ENCODE results near the gene NENF.
A peak's percentile ranks its signal among the peaks of the same experiment; 100 is the strongest.

Gene NENF

DNA sequence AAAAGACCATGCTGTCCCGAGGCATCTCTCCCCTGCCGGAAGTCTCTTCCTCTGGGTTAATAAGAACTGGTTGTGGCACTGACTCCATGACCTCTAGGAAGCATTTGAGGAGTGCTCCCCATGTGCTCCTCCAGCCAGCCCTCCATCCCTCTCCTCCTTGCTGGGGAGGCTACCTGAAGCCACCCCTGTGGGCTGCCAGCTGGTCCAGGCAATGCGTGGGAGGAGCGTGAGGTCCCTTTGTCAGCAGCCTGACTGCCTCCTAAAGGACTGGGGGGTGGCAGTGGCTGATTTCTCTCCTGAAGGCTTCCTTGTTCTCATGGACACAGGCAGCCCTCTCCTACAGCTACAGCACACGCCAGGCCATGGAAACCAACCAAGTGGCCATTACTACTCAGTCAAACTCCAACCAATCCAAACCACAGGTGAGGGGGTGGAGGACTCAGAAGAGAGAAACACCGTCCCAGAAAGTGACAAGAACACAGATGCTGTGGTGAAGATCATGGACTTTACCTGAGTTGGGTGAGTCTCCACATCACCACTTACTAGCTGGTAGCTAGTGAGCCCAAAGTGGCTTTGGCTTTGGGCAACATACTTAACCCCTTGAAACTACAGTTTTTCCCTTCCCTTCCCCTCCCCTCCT lies 35.2 kb downstream of the NENF start:
- TF ChIP-seq EGR1 (IDR thresholded peaks at IDR 0.05) (0 out of 2 replicates have a peak, but pooled peaks have one; percentile 35), TEAD4 (IDR thresholded peaks at IDR 0.05) (no peak)

- TF ChIP-seq, protein P1, sequence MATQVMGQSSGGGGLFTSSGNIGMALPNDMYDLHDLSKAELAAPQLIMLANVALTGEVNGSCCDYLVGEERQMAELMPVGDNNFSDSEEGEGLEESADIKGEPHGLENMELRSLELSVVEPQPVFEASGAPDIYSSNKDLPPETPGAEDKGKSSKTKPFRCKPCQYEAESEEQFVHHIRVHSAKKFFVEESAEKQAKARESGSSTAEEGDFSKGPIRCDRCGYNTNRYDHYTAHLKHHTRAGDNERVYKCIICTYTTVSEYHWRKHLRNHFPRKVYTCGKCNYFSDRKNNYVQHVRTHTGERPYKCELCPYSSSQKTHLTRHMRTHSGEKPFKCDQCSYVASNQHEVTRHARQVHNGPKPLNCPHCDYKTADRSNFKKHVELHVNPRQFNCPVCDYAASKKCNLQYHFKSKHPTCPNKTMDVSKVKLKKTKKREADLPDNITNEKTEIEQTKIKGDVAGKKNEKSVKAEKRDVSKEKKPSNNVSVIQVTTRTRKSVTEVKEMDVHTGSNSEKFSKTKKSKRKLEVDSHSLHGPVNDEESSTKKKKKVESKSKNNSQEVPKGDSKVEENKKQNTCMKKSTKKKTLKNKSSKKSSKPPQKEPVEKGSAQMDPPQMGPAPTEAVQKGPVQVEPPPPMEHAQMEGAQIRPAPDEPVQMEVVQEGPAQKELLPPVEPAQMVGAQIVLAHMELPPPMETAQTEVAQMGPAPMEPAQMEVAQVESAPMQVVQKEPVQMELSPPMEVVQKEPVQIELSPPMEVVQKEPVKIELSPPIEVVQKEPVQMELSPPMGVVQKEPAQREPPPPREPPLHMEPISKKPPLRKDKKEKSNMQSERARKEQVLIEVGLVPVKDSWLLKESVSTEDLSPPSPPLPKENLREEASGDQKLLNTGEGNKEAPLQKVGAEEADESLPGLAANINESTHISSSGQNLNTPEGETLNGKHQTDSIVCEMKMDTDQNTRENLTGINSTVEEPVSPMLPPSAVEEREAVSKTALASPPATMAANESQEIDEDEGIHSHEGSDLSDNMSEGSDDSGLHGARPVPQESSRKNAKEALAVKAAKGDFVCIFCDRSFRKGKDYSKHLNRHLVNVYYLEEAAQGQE (IDR thresholded peaks at IDR 0.05; ENCODE audit: low read depth) = no peak
- TF ChIP-seq EP300 (IDR thresholded peaks at IDR 0.05; ENCODE audit: borderline replicate concordance) = no peak
- no peak for TF ChIP-seq CEBPB (IDR thresholded peaks at IDR 0.05)
- TF ChIP-seq FOXM1 (IDR thresholded peaks at IDR 0.05; ENCODE audit: borderline replicate concordance, low read depth) = no peak
- TF ChIP-seq NFIC (IDR thresholded peaks at IDR 0.05) = 0 out of 2 replicates have a peak, but pooled peaks have one; percentile 26
- no peak for TF ChIP-seq TEAD4 (IDR thresholded peaks at IDR 0.05)
- no peak; the same call in 1 of the 2 replicates for TF ChIP-seq USF1 (IDR thresholded peaks at IDR 0.05)
- no peak for TF ChIP-seq ZBTB7A (IDR thresholded peaks at IDR 0.05; ENCODE audit: low read depth)
- TF ChIP-seq RAD21 (IDR thresholded peaks at IDR 0.05; ENCODE audit: low read depth) = no peak
- TF ChIP-seq MAX (IDR thresholded peaks at IDR 0.05) = peak; percentile 74
- no peak for TF ChIP-seq TAF1 (IDR thresholded peaks at IDR 0.05; ENCODE audit: low read depth)
These were observed 37.3 kb downstream of the NENF start for GRCh38 chr1:212470059-212470458.

DNA sequence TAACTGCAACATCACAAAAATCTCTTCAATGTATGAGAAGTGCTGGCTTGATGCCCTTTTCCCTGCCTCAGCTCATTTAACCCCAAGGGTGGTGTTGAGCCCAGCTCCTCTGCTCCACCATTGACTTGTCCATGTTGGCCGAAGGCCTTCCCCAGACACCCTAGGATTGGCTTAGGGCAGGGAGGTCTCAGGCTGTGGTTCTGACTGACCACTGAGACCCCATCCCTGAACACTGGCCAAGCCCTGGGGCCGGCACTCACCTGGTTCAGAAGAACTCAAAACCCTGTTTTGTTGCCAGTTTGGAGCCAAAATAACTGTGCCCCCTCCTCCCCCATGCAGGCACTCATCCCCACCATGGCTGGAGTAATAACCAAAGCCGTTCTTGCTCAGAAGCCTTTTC lies 38.6 kb downstream of the NENF start:
- TF ChIP-seq MAX (IDR thresholded peaks at IDR 0.05) (no peak), EP300 (IDR thresholded peaks at IDR 0.05; ENCODE audit: borderline replicate concordance) (no peak), CREB1 (IDR thresholded peaks at IDR 0.05; ENCODE audit: low read depth) (no peak), TEAD4 (IDR thresholded peaks at IDR 0.05) (no peak), TAF1 (IDR thresholded peaks at IDR 0.05; ENCODE audit: low read depth) (no peak), RAD21 (IDR thresholded peaks at IDR 0.05; ENCODE audit: low read depth) (no peak), EGR1 (IDR thresholded peaks at IDR 0.05) (no peak), FOXM1 (IDR thresholded peaks at IDR 0.05; ENCODE audit: borderline replicate concordance, low read depth) (no peak), NFIC (IDR thresholded peaks at IDR 0.05) (no peak), CEBPB (IDR thresholded peaks at IDR 0.05) (no peak), USF1 (IDR thresholded peaks at IDR 0.05) (no peak), ZBTB7A (IDR thresholded peaks at IDR 0.05; ENCODE audit: low read depth) (no peak), YY1 (IDR thresholded peaks at IDR 0.05; ENCODE audit: low read depth) (no peak), TCF12 (IDR thresholded peaks at IDR 0.05; ENCODE audit: low read depth) (no peak)
- TF ChIP-seq, protein P1 (IDR thresholded peaks at IDR 0.05; ENCODE audit: low read depth) = no peak

DNA sequence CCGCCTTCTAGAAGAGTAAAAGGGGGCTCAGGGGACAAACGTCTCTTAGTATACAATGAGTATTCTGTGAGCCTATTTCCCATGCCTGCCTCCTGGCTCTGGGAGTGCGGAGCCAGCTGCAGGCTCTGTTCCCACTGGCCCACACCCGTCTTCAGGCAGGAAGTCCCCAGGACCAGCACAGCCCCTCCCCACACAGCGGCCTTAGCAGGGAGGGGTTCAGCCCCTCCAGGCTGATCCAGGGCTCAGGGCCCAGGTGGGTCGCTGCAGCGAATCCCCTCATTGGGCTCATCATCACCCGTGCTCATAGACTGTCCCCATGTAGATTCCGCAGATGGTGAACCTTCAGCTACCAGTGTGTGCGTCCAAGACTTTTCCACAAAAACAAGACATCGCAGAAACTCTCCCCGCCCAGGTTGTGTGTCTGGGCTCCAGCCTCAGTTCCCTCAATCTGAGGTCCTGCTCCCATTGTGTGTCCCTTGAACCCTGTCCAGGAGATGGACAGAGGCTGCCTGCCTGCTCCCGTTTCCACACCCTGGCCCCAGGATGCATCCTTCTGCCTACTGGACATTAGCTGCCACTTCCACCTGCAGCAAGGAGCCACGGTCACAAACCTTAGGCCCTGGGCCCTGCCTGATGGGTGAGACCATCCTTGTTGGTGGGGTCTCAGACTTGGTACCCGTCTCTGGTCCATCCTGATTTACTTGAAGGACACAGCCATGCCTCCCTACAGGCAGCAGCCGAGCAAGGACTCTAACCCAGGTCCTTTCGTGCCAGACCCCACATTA lies 39.4 kb downstream of the NENF start:
- no peak for TF ChIP-seq YY1 (IDR thresholded peaks at IDR 0.05; ENCODE audit: low read depth)
- no peak for TF ChIP-seq TEAD4 (IDR thresholded peaks at IDR 0.05)
- TF ChIP-seq TCF12 (IDR thresholded peaks at IDR 0.05; ENCODE audit: low read depth) = no peak

GRCh38 chr1:212473729-212474128 lies 41.0 kb downstream of the NENF start:
- TF ChIP-seq USF1 (IDR thresholded peaks at IDR 0.05) (no peak), FOXM1 (IDR thresholded peaks at IDR 0.05; ENCODE audit: borderline replicate concordance, low read depth) (no peak), CREB1 (IDR thresholded peaks at IDR 0.05; ENCODE audit: low read depth) (no peak)

GRCh38 chr1:212475151-212475550 lies 42.4 kb downstream of the NENF start:
- TF ChIP-seq TCF12 (IDR thresholded peaks at IDR 0.05; ENCODE audit: low read depth) (no peak), RAD21 (IDR thresholded peaks at IDR 0.05; ENCODE audit: low read depth) (no peak), NFIC (IDR thresholded peaks at IDR 0.05) (no peak), ZBTB7A (IDR thresholded peaks at IDR 0.05; ENCODE audit: low read depth) (no peak), TEAD4 (IDR thresholded peaks at IDR 0.05) (no peak), CEBPB (IDR thresholded peaks at IDR 0.05) (no peak), CREB1 (IDR thresholded peaks at IDR 0.05; ENCODE audit: low read depth) (no peak), USF1 (IDR thresholded peaks at IDR 0.05) (no peak), MAX (IDR thresholded peaks at IDR 0.05) (no peak), FOXM1 (IDR thresholded peaks at IDR 0.05; ENCODE audit: borderline replicate concordance, low read depth) (no peak), YY1 (IDR thresholded peaks at IDR 0.05; ENCODE audit: low read depth) (no peak), EGR1 (IDR thresholded peaks at IDR 0.05) (no peak), EP300 (IDR thresholded peaks at IDR 0.05; ENCODE audit: borderline replicate concordance) (no peak), TAF1 (IDR thresholded peaks at IDR 0.05; ENCODE audit: low read depth) (no peak)
- TF ChIP-seq, protein P1 (IDR thresholded peaks at IDR 0.05; ENCODE audit: low read depth) = no peak
